GM12865 (cell line): ENCODE data around the gene COL11A2.

Experiments used
- DNase-seq: peaks from one replicate; pipeline ENCODE4 v3.0.0; 2010; ENCODE audit warnings: low read depth
- H3K4me3 ChIP-seq: 2 replicates; pipeline ENCODE4 v1.5.1; 2011; ENCODE audit warnings: mild to moderate bottlenecking, low read depth, low read length, control low read depth
- CTCF ChIP-seq: IDR thresholded peaks from 2 replicates; pipeline ENCODE4 v1.5.1; 2011; ENCODE audit warnings: low read length, control low read depth, low read depth, inconsistent platforms; ENCODE audit not compliant: insufficient read depth; ENCODE audit errors: missing control alignments

Gene COL11A2

GRCh38 chr6:33123732-33124524 lies 68.3 kb downstream of the COL11A2 start:
- TF ChIP-seq CTCF = peak; percentile 39
- H3K4me3 ChIP-seq = no peak overlapping the region
- DNase-seq = peak; percentile 53

- TF ChIP-seq CTCF = no peak
- H3K4me3 ChIP-seq = no peak overlapping the region
- no peak for DNase-seq
Observed at GRCh38 chr6:33123181-33123580, 69.1 kb downstream of the COL11A2 start.

- no peak for TF ChIP-seq CTCF
- no peak for DNase-seq
- H3K4me3 ChIP-seq = no peak overlapping the region
Observed at GRCh38 chr6:33120001-33120400, 72.3 kb downstream of the COL11A2 start.

- H3K4me3 ChIP-seq = no peak overlapping the region
- DNase-seq = peak; percentile 66
- TF ChIP-seq CTCF = peak; percentile 51
Observed at GRCh38 chr6:33118525-33119123, 73.6 kb downstream of the COL11A2 start.

- no peak for TF ChIP-seq CTCF
- H3K4me3 ChIP-seq = no peak overlapping the region
- no peak for DNase-seq
Observed at GRCh38 chr6:33117811-33118277, 74.4 kb downstream of the COL11A2 start.

GRCh38 chr6:33116841-33117711 lies 75.2 kb downstream of the COL11A2 start:
- no peak overlapping the region for H3K4me3 ChIP-seq
- no peak for TF ChIP-seq CTCF
- DNase-seq = no peak
